Measurements from ENCODE around the gene LTV1.
"Not testable (repeated sequence)": the region's sequence is repeated elsewhere in the genome, so short reads cannot be mapped to it uniquely, and the experiment has no call there.

Gene LTV1

GRCh38 chr6:143844006-143844405 lies 868 bp downstream of the LTV1 start:
- no peak for DNase-seq

GRCh38 chr6:143845033-143845432 lies 1.9 kb downstream of the LTV1 start:
- no peak for DNase-seq

GRCh38 chr6:143851706-143852105 lies 8.6 kb downstream of the LTV1 start:
- not testable (repeated sequence) for DNase-seq

- not testable (repeated sequence) for DNase-seq
These were observed 11.9 kb downstream of the LTV1 start for GRCh38 chr6:143855057-143855456.

GRCh38 chr6:143856762-143857161 lies 13.6 kb downstream of the LTV1 start:
- not testable (repeated sequence) for DNase-seq

- DNase-seq = no peak
These were observed 14.5 kb downstream of the LTV1 start for GRCh38 chr6:143857651-143858050.

- DNase-seq = no peak
These were observed 16.9 kb downstream of the LTV1 start for GRCh38 chr6:143859891-143860660.

GRCh38 chr6:143863771-143864170 lies 20.6 kb downstream of the LTV1 start:
- DNase-seq = no peak

- DNase-seq = no peak
These were observed 21.1 kb downstream of the LTV1 start, which contains the start of gene ZC2HC1B for GRCh38 chr6:143864234-143864633. ZC2HC1B (plus strand) TSS chr6:143864474; CDS start chr6:143864540, 66 bp downstream.

- no peak for DNase-seq
These were observed 24.1 kb downstream of the LTV1 start for GRCh38 chr6:143867236-143867635.

- DNase-seq = not testable (repeated sequence)
These were observed 25.7 kb downstream of the LTV1 start for GRCh38 chr6:143868808-143869207.

- DNase-seq = not testable (repeated sequence)
These were observed 28.1 kb downstream of the LTV1 start for GRCh38 chr6:143871202-143871730.

GRCh38 chr6:143872201-143872600 lies 29.1 kb downstream of the LTV1 start:
- DNase-seq = no peak

- DNase-seq = not testable (repeated sequence)
These were observed 30.5 kb downstream of the LTV1 start for GRCh38 chr6:143873600-143873999.

- not testable (repeated sequence) for DNase-seq
These were observed 31.4 kb downstream of the LTV1 start for GRCh38 chr6:143874503-143874902.

GRCh38 chr6:143877584-143878271 lies 34.6 kb downstream of the LTV1 start:
- no peak for DNase-seq

- no peak for DNase-seq
These were observed 35.2 kb downstream of the LTV1 start for GRCh38 chr6:143878272-143878760.

GRCh38 chr6:143880412-143880811 lies 37.3 kb downstream of the LTV1 start:
- no peak for DNase-seq

GRCh38 chr6:143882401-143882930 lies 39.3 kb downstream of the LTV1 start:
- DNase-seq = no peak

GRCh38 chr6:143884216-143884900 lies 41.2 kb downstream of the LTV1 start:
- no peak for DNase-seq

GRCh38 chr6:143885116-143885515 lies 42.0 kb downstream of the LTV1 start:
- no peak for DNase-seq

- no peak for DNase-seq
These were observed 51.5 kb downstream of the LTV1 start for GRCh38 chr6:143894655-143895054.
